Cardiac muscle cell (in vitro differentiated cells and primary cell): Measurements from ENCODE around the gene VKORC1. TPM values are rescaled to one million over a fixed set of nuclear protein-coding genes. Genes with fewer than 3 reads are reported as not detected.

Experiments used
- DNase-seq, 2 donors: peaks; one replicate each; pipeline versions ENCODE4 v3.0.0 to v3.0.0-alpha.2; 2010 to 2017; ENCODE audit warnings: low read depth in 1 of 2, low spot score in 1 of 2
- H3K27ac ChIP-seq: fragments of 200-600 bp; sonication (generic); 2 replicates; pipeline ENCODE4 v1.5.1; 2016
- H3K27me3 ChIP-seq: fragments of 200-600 bp; sonication (generic); 2 replicates; pipeline ENCODE4 v1.6.0; 2016; ENCODE audit warnings: control low read depth
- H3K36me3 ChIP-seq: fragments of 200-600 bp; sonication (generic); 2 replicates; pipeline ENCODE4 v1.5.1; 2016; ENCODE audit warnings: control low read depth
- H3K4me1 ChIP-seq: fragments of 200-600 bp; sonication (generic); 2 replicates; pipeline ENCODE4 v1.8.1; 2017; ENCODE audit warnings: low read depth, mild to moderate bottlenecking, mixed run types
- H3K4me3 ChIP-seq: fragments of 200-600 bp; sonication (generic); 2 replicates; pipeline ENCODE4 v1.5.1; 2016; ENCODE audit warnings: mild to moderate bottlenecking
- H3K9me3 ChIP-seq: fragments of 200-600 bp; sonication (generic); 2 replicates; pipeline ENCODE4 v1.5.1; 2017; ENCODE audit warnings: low read depth, mild to moderate bottlenecking, control low read depth
- polyA plus RNA-seq: library from polyadenylated mRNA; unstranded; fragments of >200 nt; fragmentation: Nextera tagmentation; extraction: Ambion mirVana; gene quantifications from 2 replicates; pipeline ENCODE4 v1.2.1, GENCODE V29; 2016
- total RNA-seq: library from RNA; depleted of rRNA; stranded (reverse); fragments of >200 nt; gene quantifications from 2 replicates; pipeline ENCODE4 v1.2.3, GENCODE V29; 2016
- TF ChIP-seq, protein P1 (sequence below): IDR thresholded peaks from 2 replicates; pipeline ENCODE4 v1.5.1; 2012; ENCODE audit warnings: low read depth, mild to moderate bottlenecking, low read length

The VKORC1 gene
- total and polyA plus RNA-seq, 2 experiments from 2014 or later, result 146 to 161 TPM

DNA sequence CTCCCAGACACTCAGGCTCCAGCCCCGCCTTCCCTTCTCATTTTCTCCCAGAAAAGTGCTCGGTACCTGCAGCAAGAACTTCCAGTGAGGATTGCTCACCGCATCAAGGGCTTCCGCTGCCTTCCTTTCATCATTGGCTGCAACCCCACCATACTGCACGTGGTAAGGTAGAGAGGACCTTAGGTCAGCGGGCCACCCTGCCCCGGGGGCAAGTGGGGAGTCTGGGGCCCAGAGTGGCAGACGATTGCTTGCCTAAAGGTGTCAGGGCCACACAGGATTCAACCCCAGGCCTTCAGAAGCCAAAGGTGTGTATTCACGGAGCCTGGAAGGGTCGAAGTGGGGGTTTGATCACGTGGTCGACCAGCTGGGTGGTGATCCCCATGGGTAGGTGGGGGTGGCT lies 15.0 kb upstream of the VKORC1 start:
- Histone ChIP-seq H3K4me3 (no peak overlapping the region), H3K27ac (no peak overlapping the region), H3K27me3 (no peaks in the 10 kb centered on the region), H3K4me1 (no peaks in the 10 kb centered on the region), H3K36me3 (peaks cover 23% of the 10 kb centered on the region), H3K9me3 (no peaks in the 10 kb centered on the region)
- TF ChIP-seq, protein P1, sequence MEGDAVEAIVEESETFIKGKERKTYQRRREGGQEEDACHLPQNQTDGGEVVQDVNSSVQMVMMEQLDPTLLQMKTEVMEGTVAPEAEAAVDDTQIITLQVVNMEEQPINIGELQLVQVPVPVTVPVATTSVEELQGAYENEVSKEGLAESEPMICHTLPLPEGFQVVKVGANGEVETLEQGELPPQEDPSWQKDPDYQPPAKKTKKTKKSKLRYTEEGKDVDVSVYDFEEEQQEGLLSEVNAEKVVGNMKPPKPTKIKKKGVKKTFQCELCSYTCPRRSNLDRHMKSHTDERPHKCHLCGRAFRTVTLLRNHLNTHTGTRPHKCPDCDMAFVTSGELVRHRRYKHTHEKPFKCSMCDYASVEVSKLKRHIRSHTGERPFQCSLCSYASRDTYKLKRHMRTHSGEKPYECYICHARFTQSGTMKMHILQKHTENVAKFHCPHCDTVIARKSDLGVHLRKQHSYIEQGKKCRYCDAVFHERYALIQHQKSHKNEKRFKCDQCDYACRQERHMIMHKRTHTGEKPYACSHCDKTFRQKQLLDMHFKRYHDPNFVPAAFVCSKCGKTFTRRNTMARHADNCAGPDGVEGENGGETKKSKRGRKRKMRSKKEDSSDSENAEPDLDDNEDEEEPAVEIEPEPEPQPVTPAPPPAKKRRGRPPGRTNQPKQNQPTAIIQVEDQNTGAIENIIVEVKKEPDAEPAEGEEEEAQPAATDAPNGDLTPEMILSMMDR, result no peak
- DNase-seq, result no peak

DNA sequence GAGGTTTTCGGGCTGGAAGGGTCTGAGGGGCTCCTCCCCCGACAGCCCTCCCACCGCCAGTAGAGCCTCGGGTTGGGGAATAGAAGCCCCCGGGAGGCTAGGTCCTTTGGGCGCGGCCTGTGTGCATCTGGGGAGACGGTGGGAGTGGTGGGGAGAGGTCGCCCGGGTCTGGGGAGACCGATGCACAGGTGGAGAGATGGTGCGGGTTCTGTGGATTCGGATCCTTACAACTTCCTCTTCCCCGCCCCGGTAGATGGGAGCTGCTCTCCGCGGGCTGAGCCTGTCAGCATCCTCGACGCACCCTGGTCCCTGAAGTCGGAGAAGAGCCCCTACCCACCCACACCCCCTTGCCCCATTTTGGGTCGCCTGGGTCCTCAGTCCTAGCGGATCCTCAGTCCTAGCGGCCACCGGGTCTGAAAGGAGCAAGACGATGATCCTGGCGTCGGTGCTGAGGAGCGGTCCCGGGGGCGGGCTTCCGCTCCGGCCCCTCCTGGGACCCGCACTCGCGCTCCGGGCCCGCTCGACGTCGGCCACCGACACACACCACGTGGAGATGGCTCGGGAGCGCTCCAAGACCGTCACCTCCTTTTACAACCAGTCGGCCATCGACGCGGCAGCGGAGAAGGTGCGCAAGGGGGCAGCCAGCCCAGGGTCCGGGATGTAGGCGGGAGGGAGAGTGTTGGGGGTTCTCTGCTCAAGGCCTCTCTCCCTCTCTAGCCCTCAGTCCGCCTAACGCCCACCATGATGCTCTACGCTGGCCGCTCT lies 14.4 kb upstream of the VKORC1 start:
- Histone ChIP-seq H3K27ac (no peak overlapping the region), H3K4me3 (peak overlapping the region; percentile 98)
- TF ChIP-seq, protein P1, result no peak

DNA sequence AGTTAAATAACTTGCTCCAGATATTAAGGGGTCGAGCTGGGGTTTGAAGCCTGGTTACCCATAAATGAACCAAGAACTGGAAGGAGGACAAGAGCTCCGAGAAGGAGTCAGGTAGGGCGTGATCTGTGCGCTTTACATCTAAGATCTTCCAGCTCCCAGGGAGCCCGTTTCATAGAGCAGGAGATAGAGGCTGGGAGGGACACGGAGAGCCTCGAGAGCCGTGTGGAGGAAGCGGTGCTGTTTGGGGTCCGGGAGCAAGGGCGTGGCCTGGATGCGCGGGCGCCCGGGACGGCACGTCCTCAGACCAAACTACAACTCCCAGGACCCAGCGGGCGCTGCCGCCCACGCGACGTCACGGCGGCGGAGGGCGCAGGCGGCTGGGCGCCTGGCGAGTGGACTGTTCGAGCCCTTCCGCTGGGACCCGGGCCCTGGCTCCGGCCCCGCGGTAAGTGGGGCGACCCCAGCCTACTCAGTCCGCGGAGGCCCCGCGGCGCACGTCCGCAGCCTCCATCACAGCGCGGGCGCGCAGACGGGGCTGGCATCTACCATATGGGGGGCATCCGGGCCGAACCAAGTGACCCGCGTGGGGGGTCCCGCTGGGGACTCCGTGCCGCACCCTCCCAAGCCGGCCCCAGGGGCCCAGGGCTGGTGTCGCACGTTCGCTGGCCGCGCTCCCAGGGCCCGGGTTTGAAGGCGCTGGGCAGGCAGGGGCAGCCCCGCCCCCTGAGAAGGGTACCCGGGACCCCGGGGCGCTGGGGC lies 13.6 kb upstream of the VKORC1 start, which contains the start of gene BCKDK:
TSS of gene BCKDK (plus strand) at position 352 of the 759 bp plus-strand sequence. CDS start 838 bp downstream, outside the sequence.
- no peak within 1 kb of the TSS for H3K27ac ChIP-seq

More for the DNA sequence above, 14.4 kb upstream of the VKORC1 start:
- Histone ChIP-seq H3K36me3 (peaks cover 23% of the 10 kb centered on the region), H3K4me1 (no peaks in the 10 kb centered on the region), H3K27me3 (no peaks in the 10 kb centered on the region), H3K9me3 (no peaks in the 10 kb centered on the region)
- no peak for DNase-seq

DNA sequence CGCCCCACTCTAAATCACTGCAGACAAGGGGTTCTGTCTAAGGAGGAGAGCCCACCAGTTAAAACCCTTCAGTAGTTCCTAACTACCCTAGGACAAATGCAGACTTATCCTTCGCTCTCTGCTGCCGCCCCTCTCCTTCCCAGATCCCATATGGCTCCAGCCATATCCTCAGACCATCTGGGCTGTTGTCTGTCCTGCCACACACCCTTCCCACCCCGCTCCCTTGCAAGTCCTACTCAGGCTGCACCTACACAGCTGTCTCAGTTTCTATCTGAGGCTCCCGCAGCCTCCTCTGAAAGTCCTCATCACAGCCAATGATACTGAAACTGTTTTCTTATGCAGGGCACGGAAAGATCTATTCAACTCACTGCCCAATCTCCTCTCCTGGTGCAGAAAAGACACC lies 12.9 kb upstream of the VKORC1 start:
- Histone ChIP-seq H3K4me3 (no peak overlapping the region), H3K27me3 (no peaks in the 10 kb centered on the region), H3K4me1 (no peaks in the 10 kb centered on the region), H3K36me3 (peaks cover 23% of the 10 kb centered on the region), H3K9me3 (no peaks in the 10 kb centered on the region), H3K27ac (no peak overlapping the region)
- no peak for DNase-seq
- TF ChIP-seq, protein P1, result no peak

More for the DNA sequence above, 13.6 kb upstream of the VKORC1 start, which contains the start of gene BCKDK:
- TF ChIP-seq, protein P1, result no peak
- peak; percentile 74 to 79 for DNase-seq
- no peaks in the 10 kb centered on the region for H3K27me3 ChIP-seq
- H3K4me3 ChIP-seq, result peak within 1 kb of the TSS; percentile 98
- H3K4me1 ChIP-seq, result no peaks in the 10 kb centered on the region
- no peaks in the 10 kb centered on the region for H3K9me3 ChIP-seq
- H3K36me3 ChIP-seq, result peaks cover 23% of the 10 kb centered on the region

DNA sequence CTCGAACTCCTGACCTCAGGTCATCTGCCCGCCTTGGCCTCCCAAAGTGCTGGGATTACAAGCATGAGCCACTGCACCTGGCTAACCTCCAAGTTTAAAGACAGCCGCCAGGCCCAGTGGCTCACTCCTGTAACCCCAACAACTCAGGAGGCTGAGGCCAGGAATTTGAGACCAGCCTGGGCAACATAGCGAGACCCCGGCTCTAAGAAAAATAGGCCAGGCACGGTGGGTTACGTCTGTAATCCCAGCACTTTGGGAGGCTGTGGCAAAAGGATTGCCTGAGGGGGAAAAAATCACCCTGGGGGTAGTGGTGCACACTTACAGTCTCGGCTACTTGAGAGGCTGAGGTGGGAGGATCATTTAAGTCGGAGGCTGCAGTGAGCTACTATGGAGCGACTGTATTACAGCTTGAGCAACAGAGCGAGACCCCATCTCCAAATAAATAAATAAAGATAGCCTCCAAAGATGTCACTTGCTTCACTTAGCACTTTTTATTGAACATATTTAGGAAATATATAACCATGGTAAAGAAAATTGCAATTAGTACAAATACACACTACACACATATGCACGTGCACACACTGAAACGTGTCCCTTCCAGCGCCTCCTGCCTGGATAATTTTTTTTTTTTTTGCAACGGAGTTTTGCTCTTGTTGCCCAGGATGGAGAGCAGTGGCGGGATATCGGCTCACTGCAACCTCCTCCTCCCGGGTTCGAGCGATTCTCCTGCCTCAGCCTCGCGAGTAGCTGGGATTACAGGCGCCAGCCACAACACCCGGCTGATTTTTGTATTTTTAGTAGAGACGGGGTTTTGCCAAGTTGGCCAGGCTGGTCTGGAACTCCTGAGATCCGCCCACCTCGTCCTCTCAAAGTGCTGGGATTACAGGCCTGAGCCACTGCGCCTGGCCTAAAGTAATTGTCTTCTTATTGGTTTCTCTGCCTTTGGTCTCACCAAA lies 12.2 kb upstream of the VKORC1 start:
- H3K27ac ChIP-seq, result no peak overlapping the region
- no peak for DNase-seq
- TF ChIP-seq, protein P1, result no peak
- no peaks in the 10 kb centered on the region for H3K27me3 ChIP-seq
- H3K36me3 ChIP-seq, result peaks cover 17% of the 10 kb centered on the region
- no peaks in the 10 kb centered on the region for H3K4me1 ChIP-seq
- no peak overlapping the region for H3K4me3 ChIP-seq
- no peaks in the 10 kb centered on the region for H3K9me3 ChIP-seq
